HG02571 (cell line): ENCODE data around the gene PROS1.

ENCODE experiments used
- ATAC-seq: cut with Tn5 transposase; IDR thresholded peaks from one replicate; pipeline ENCODE4 v1.9.1; 2021; ENCODE audit warnings: mild to moderate bottlenecking, moderate library complexity; ENCODE audit not compliant: unreplicated experiment

PROS1 gene

GRCh38 chr3:93973131-93974126 lies at the start of gene PROS1:
TSS of gene PROS1 (minus strand) at chr3:93973896. CDS start at chr3:93973749, 147 bp downstream.
- ATAC-seq: peak; percentile 84

GRCh38 chr3:94020293-94020692 lies 46.6 kb upstream of the PROS1 start:
- ATAC-seq: no peak

GRCh38 chr3:94019659-94020058 lies 46.0 kb upstream of the PROS1 start:
- ATAC-seq: no peak

- no peak for ATAC-seq
Observed at GRCh38 chr3:94015025-94015424, 41.3 kb upstream of the PROS1 start.

GRCh38 chr3:94012185-94012584 lies 38.5 kb upstream of the PROS1 start:
- no peak for ATAC-seq

GRCh38 chr3:94011233-94011711 lies 37.6 kb upstream of the PROS1 start:
- no peak for ATAC-seq

- no peak for ATAC-seq
Observed at GRCh38 chr3:94009608-94010007, 35.9 kb upstream of the PROS1 start.

GRCh38 chr3:94008253-94008652 lies 34.6 kb upstream of the PROS1 start:
- ATAC-seq: no peak

- ATAC-seq: peak; percentile 96
Observed at GRCh38 chr3:94004301-94004910, 30.7 kb upstream of the PROS1 start.

GRCh38 chr3:94001827-94002495 lies 28.3 kb upstream of the PROS1 start:
- ATAC-seq: no peak

GRCh38 chr3:94001191-94001590 lies 27.5 kb upstream of the PROS1 start:
- ATAC-seq: no peak

- ATAC-seq: no peak
Observed at GRCh38 chr3:93994056-93994455, 20.4 kb upstream of the PROS1 start.

- no peak for ATAC-seq
Observed at GRCh38 chr3:93992207-93992606, 18.5 kb upstream of the PROS1 start.

- ATAC-seq: no peak
Observed at GRCh38 chr3:93991631-93992030, 17.9 kb upstream of the PROS1 start.

- no peak for ATAC-seq
Observed at GRCh38 chr3:93989241-93989640, 15.5 kb upstream of the PROS1 start.

GRCh38 chr3:93988764-93989163 lies 15.1 kb upstream of the PROS1 start:
- no peak for ATAC-seq

GRCh38 chr3:93988283-93988682 lies 14.6 kb upstream of the PROS1 start:
- no peak for ATAC-seq

- no peak for ATAC-seq
Observed at GRCh38 chr3:93984618-93985017, 10.9 kb upstream of the PROS1 start.

- no peak for ATAC-seq
Observed at GRCh38 chr3:93983408-93983807, 9.7 kb upstream of the PROS1 start.

GRCh38 chr3:93981649-93982048 lies 8.0 kb upstream of the PROS1 start:
- no peak for ATAC-seq
